Left lung (tissue), 10 donors: ENCODE measurements around the gene SUGP2. TPM values are rescaled to one million over a fixed set of nuclear protein-coding genes. Genes with fewer than 3 reads are reported as not detected.

Experiments
- ATAC-seq: fragments of 200-7000 bp; cut with Tn5 transposase; one replicate; pipeline ENCODE4 v1.9.1; 2020; ENCODE audit warnings: moderate library complexity
- DNase-seq, 4 donors: peaks; one replicate each; pipeline ENCODE4 v3.0.0-alpha.2; 2013 to 2020
- H3K27ac ChIP-seq, 2 donors: fragments of 200-600 bp; sonication (generic) in 1 of 2; one replicate each; pipeline versions ENCODE4 v1.5.0 to v1.8.0; 2020 to 2021
- H3K27me3 ChIP-seq, 2 donors: fragments of 200-600 bp; sonication (generic) in 1 of 2; one replicate each; pipeline versions ENCODE4 v1.5.0 to v1.8.0; 2020 to 2021
- H3K36me3 ChIP-seq, 2 donors: fragments of 200-600 bp; sonication (generic) in 1 of 2; one replicate each; pipeline versions ENCODE4 v1.5.0 to v1.8.0; 2020 to 2021
- H3K4me1 ChIP-seq, 2 donors: fragments of 200-600 bp; one replicate each; pipeline ENCODE4 v1.8.0; 2021
- H3K4me3 ChIP-seq, 2 donors: fragments of 200-600 bp; sonication (generic) in 1 of 2; one replicate each; pipeline versions ENCODE4 v1.5.0 to v1.8.0; 2020 to 2021; ENCODE audit warnings: mild to moderate bottlenecking in 1 of 2
- H3K9me3 ChIP-seq, 2 donors: fragments of 200-600 bp; sonication (generic) in 1 of 2; one replicate each; pipeline versions ENCODE4 v1.5.0 to v1.8.0; 2020 to 2021
- CTCF ChIP-seq, 2 donors: fragments of 200-600 bp; sonication (generic) in 1 of 2; IDR thresholded peaks; one replicate each; pipeline versions ENCODE4 v1.5.0 to v1.8.0; 2021; ENCODE audit warnings: antibody characterized with exemption in 2 of 2
- intact Hi-C, 2 donors: fragments of 100-400 bp; cut with DNase I; formaldehyde crosslinking; loops; one replicate each; pipeline versions ENCODE4 v1.11.2 to v1.14.2; 2022
- polyA plus RNA-seq, 6 donors: library from polyadenylated mRNA; unstranded; fragments of 120-200 nt; gene quantifications; one replicate each; pipeline ENCODE4 v1.2.1, GENCODE V29; 2013; ENCODE audit not compliant: insufficient read length in 6 of 6
- total RNA-seq, 2 donors: library from RNA; stranded (reverse); fragmentation: NEBNext Ultra II Directional; extraction: Animal tissue kit (Norgen Biotek cat#: 25700); gene quantifications; one replicate each; pipeline ENCODE4 v1.2.1, GENCODE V29; 2021
- donor health status: DM: no; HTN: yes; CAD: no.
- donor health status: DM: no; HTN: no; CAD: no.

SUGP2 gene
- total and polyA plus RNA-seq, 8 donors, result 64.2 to 139 (median 103) TPM

- intact Hi-C loops, result no loop called here
- H3K27me3 ChIP-seq, result no peaks in the 10 kb centered on the region
- no peaks in the 10 kb centered on the region for H3K9me3 ChIP-seq
- ATAC-seq, result no peak
- no peak for DNase-seq
- H3K27ac ChIP-seq, result no peak overlapping the region
- H3K4me1 ChIP-seq, result peaks cover 4 to 28% of the 10 kb centered on the region in 2 donors
- peaks cover 0 to 42% of the 10 kb centered on the region in 2 donors for H3K36me3 ChIP-seq
- TF ChIP-seq CTCF (IDR thresholded peaks at IDR 0.05), result no peak
- H3K4me3 ChIP-seq, result no peak overlapping the region
Measured at GRCh38 chr19:18989316-18989715, 44.0 kb downstream of the SUGP2 start.

GRCh38 chr19:18987456-18987855 lies 45.9 kb downstream of the SUGP2 start:
- Histone ChIP-seq H3K4me3 (no peak overlapping the region), H3K27me3 (no peaks in the 10 kb centered on the region), H3K4me1 (peaks cover 4 to 29% of the 10 kb centered on the region in 2 donors), H3K9me3 (no peaks in the 10 kb centered on the region), H3K27ac (no peak overlapping the region), H3K36me3 (peaks cover 0 to 23% of the 10 kb centered on the region in 2 donors)
- intact Hi-C loops, result no loop called here
- TF ChIP-seq CTCF (IDR thresholded peaks at IDR 0.05), result no peak
- no peak for DNase-seq
- no peak for ATAC-seq

GRCh38 chr19:18985257-18985656 lies 48.1 kb downstream of the SUGP2 start:
- no peaks in the 10 kb centered on the region for H3K9me3 ChIP-seq
- peaks cover 4 to 29% of the 10 kb centered on the region in 2 donors for H3K4me1 ChIP-seq
- peak overlapping the region; percentile 48 to 85 for H3K27ac ChIP-seq
- intact Hi-C loops, result no loop called here
- no peak for TF ChIP-seq CTCF (IDR thresholded peaks at IDR 0.05)
- DNase-seq (peak in 2 of 4 donors; percentile 39 to 58), ATAC-seq (peak; percentile 8)
- no peak overlapping the region for H3K4me3 ChIP-seq
- peaks cover 0 to 1% of the 10 kb centered on the region in 2 donors for H3K36me3 ChIP-seq
- no peaks in the 10 kb centered on the region for H3K27me3 ChIP-seq

GRCh38 chr19:18984251-18984650 lies 49.1 kb downstream of the SUGP2 start:
- no peak for ATAC-seq
- no peaks in the 10 kb centered on the region for H3K9me3 ChIP-seq
- DNase-seq, result no peak
- no peak for TF ChIP-seq CTCF (IDR thresholded peaks at IDR 0.05)
- peaks cover 4 to 29% of the 10 kb centered on the region in 2 donors for H3K4me1 ChIP-seq
- intact Hi-C loops, result no loop called here
- no peak overlapping the region for H3K4me3 ChIP-seq
- no peak overlapping the region for H3K27ac ChIP-seq
- no peaks in the 10 kb centered on the region for H3K27me3 ChIP-seq
- H3K36me3 ChIP-seq, result no peaks in the 10 kb centered on the region

GRCh38 chr19:18982669-18983068 lies 50.6 kb downstream of the SUGP2 start:
- H3K27me3 ChIP-seq, result no peaks in the 10 kb centered on the region
- intact Hi-C loops, result no loop called here
- H3K4me1 ChIP-seq, result peaks cover 4 to 29% of the 10 kb centered on the region in 2 donors
- ATAC-seq (no peak), DNase-seq (no peak)
- H3K36me3 ChIP-seq, result no peaks in the 10 kb centered on the region
- no peak overlapping the region for H3K27ac ChIP-seq
- H3K9me3 ChIP-seq, result no peaks in the 10 kb centered on the region
- H3K4me3 ChIP-seq, result no peak overlapping the region
- no peak for TF ChIP-seq CTCF (IDR thresholded peaks at IDR 0.05)
